ENCODE measurements around the gene HNF1A.
"Not testable (repeated sequence)": the region's sequence is repeated elsewhere in the genome, so short reads cannot be mapped to it uniquely, and the experiment has no call there.

The HNF1A gene, protein sequence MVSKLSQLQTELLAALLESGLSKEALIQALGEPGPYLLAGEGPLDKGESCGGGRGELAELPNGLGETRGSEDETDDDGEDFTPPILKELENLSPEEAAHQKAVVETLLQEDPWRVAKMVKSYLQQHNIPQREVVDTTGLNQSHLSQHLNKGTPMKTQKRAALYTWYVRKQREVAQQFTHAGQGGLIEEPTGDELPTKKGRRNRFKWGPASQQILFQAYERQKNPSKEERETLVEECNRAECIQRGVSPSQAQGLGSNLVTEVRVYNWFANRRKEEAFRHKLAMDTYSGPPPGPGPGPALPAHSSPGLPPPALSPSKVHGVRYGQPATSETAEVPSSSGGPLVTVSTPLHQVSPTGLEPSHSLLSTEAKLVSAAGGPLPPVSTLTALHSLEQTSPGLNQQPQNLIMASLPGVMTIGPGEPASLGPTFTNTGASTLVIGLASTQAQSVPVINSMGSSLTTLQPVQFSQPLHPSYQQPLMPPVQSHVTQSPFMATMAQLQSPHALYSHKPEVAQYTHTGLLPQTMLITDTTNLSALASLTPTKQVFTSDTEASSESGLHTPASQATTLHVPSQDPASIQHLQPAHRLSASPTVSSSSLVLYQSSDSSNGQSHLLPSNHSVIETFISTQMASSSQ

DNA sequence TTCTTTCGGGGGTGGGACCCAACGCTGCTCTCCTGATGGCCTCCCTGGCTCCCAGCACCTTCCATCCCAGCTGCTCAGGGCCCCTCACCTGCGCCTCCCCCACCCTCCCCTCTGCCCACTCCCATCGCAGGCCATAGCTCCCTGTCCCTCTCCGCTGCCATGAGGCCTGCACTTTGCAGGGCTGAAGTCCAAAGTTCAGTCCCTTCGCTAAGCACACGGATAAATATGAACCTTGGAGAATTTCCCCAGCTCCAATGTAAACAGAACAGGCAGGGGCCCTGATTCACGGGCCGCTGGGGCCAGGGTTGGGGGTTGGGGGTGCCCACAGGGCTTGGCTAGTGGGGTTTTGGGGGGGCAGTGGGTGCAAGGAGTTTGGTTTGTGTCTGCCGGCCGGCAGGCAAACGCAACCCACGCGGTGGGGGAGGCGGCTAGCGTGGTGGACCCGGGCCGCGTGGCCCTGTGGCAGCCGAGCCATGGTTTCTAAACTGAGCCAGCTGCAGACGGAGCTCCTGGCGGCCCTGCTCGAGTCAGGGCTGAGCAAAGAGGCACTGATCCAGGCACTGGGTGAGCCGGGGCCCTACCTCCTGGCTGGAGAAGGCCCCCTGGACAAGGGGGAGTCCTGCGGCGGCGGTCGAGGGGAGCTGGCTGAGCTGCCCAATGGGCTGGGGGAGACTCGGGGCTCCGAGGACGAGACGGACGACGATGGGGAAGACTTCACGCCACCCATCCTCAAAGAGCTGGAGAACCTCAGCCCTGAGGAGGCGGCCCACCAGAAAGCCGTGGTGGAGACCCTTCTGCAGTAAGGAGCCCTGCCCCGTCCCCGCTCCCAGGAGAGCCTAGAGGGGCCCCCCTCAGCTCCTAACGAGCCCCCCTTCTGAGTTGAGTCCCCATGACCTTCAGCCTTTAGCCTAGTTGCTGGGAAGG, at the start of gene HNF1A:
Gene HNF1A (plus strand): TSS at position 248 of the 924 bp plus-strand sequence. CDS start 226 bp downstream, at position 474.
- no peak for DNase-seq (ENCODE audit: low read depth)

DNA sequence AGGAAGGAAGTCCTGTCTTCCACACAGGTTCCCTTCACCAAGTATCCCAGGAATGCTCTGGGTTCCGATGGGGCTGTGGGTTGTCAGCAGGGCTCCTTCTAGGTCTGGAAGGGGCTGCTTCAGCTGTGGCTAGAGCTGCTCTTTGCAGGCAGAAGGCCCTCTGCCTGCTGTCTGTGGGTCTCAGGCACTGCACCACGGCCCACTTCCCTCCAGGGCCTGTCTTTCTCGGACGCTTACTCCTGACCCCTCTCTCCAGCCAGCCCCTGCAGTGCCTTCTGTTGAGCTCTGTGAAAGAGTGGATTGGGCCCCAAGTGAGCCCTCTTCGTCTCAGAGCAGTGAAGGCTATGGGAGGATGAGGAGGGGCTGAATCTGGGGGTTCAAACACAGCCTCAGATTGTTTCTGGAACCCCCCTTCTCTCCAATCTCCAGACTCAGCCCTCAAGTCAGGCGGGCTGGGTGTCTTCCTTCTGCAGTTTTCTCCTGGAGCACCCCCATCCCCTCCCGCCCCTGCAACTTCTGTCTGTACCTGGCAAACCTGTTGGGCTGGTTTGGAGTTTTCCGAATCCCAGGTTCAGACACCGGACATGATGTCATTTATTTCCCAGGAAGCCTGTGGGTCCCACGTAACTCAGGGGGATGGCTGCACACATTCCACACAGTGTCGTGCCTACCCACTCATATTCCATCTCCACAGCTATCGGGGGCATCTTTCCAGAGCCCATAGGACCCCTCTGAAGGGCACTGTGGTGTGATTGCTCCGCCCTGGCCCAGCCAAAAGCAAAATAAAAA, 49.3 kb upstream of the HNF1A start:
- no peak for DNase-seq (ENCODE audit: low read depth)

GRCh38 chr12:120930032-120930431, 48.3 kb upstream of the HNF1A start:
- no peak for DNase-seq (ENCODE audit: low read depth)

DNA sequence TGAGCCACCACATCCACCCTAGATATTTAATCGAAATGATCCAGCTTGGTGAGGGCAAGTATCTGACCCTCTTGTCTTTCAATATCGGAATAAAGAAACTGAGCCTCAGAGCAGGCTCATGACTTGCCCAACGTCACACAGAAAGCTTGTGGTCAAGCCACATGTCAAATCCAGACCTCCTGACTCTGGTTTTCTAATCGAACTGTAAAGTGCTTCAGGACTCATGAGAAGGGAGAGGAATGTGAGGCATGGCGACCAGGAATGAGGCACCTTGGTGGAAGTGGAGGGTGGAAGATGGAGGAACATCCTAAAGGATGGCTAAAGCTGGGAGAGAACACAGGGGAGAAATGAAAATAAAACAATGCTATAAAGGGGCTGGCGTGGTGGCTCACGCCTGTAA, 46.3 kb upstream of the HNF1A start:
- no peak for DNase-seq (ENCODE audit: low read depth)

DNA sequence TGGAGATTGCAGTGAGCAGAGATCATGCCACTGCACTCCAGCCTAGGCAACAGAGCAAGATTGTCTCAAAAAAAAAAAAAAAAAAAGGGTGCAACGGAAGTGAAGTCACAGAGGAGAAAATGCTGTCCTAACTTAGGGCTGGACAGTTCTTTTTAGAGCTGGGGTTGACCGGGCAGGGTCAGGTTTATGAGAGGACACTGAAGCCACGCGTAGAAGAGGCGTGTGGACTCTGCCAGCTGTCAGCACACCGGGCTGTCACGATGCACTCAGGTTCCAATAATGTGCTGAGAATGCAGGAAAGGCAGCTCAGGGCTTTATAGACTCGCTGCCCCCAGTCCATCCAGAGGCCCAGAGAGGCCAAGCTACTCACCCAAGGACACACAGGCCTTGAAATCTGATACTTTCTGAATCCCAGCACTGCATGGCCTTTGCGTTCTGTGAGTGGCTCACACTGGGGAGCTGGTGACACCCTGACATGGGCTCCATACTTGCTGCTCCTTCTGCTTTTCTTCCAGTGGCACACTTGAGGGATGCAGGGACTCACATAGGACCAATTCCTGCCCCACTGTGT, 45.3 kb upstream of the HNF1A start:
- no peak for DNase-seq (ENCODE audit: low read depth)

- no peak for DNase-seq (ENCODE audit: low read depth)
These were observed 44.6 kb upstream of the HNF1A start for GRCh38 chr12:120933786-120934185.

- DNase-seq (ENCODE audit: low read depth), result no peak
These were observed 42.1 kb upstream of the HNF1A start for GRCh38 chr12:120936197-120936596.

GRCh38 chr12:120938496-120938895, 39.8 kb upstream of the HNF1A start:
- no peak for DNase-seq (ENCODE audit: low read depth)

- DNase-seq (ENCODE audit: low read depth), result no peak
These were observed 38.8 kb upstream of the HNF1A start for GRCh38 chr12:120939523-120939922.

GRCh38 chr12:120940006-120940405, 38.3 kb upstream of the HNF1A start:
- DNase-seq (ENCODE audit: low read depth), result no peak

- DNase-seq (ENCODE audit: low read depth), result no peak
These were observed 37.5 kb upstream of the HNF1A start for GRCh38 chr12:120940799-120941198.

DNA sequence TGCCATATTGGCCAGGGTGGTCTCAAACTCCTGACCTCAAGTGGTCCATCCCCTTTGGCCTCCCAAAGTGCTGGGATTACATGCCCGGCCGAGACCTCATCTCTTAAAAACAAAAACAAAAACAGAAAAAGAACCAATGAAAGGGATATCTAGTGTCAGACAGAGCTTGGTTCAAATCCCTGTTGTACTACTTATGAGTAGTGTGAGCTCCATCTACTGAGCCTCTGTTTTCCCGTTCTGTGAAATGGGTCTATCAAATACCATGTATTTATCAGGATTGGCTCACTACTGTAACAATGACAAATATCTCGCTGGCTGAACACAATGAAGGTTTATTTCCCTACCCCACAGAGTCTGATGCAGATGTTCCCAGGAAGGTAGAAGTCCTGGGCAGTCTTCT, 36.9 kb upstream of the HNF1A start:
- no peak for DNase-seq (ENCODE audit: low read depth)

DNA sequence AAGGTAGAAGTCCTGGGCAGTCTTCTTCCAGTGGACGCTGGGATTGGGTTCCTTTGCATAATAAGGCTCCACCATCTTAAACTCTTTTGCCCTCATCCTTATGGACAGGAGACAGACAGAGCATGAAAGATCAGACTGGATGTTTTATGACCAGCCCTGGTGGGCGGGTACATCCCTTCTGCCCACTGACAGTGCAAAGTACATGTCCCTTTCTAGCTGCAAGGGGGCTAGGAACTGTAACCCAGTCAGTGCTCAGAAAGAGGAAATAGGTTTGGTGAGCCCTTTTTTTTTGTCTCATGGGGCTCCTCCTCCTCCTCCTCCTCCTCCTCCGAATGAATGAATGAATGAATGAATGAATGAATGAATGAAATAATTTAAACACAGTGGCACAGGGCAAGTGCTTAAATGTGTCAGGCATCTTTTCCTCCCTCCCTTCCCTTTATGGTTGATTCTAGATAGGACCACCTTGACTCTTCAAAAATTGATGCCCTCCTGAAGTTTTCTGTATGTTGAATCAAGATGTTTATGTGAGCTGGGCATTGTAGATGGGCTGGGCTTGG, 36.4 kb upstream of the HNF1A start:
- DNase-seq (ENCODE audit: low read depth), result no peak

DNA sequence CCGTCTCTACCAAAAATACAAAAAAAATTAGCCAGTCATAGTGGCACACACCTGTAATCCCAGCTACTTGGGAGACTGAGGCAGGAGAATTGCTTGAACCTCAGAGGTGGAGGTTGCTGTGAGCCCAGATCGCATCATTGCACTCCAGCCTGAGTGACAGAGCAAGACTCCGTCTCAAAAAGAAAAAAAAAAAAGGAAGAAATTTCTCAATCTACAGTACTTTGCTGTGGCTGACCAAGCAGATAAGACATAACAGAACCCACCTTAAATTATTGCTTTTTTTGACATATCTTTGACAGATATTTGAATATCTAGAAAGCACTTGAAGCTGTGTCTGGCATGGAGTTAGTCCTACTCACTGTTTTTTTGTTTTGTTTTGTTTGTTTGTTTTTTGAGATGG, 34.9 kb upstream of the HNF1A start:
- no peak for DNase-seq (ENCODE audit: low read depth)

DNA sequence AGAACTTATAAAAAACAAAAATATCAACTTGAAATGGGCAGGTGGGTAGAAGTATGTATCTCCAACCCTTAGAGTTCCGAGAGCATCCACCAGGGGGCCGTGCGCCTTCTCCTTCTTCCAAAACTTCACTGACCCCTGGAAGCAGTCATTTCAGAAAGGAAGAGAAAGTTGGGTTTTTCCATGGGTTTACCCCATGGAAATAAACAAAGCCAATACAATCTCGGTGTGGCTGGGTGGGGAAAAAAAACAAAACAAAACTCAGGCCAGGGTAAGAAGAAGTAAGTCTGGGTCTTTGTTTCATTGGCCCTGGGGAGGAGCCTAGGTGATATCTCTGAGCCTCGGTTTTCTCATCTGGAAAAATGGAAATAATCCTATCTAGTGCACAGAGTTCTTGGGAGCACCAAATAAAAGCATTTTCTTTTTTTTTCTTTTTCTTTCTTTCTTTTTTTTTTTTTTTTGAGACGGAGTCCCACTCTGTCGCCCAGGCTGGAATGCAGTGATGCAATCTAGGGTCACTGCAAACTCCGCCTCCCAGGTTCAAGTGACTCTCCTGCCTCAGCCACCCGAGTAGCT, 33.6 kb upstream of the HNF1A start:
- DNase-seq (ENCODE audit: low read depth), result peak; percentile 54

- DNase-seq (ENCODE audit: low read depth), result not testable (repeated sequence)
These were observed 32.8 kb upstream of the HNF1A start for GRCh38 chr12:120945516-120945915.

DNA sequence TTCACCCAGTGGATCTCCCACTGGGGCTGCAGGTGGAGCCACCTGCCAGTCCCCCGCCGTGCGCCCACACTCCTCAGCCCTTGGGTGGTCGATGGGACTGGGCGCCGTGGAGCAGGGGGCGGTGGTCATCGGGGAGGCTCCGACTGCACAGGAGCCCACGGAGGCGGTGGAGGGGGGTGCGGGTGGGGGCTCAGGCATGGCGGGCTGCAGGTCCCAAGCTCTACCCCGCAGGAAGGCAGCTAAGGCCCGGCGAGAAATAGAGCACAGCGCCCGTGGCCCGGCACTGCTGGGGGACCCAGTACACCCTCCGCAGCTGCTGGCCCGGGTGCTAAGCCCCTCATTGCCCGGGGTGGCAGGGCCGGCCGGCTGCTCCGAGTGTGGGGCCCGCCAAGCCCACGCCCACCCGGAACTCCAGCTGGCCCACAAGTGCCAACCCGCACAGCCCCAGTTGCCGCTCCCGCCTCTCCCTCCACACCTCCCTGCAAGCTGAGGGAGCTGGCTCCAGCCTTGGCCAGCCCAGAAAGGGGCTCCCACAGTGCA, 28.0 kb upstream of the HNF1A start:
- not testable (repeated sequence) for DNase-seq (ENCODE audit: low read depth)

GRCh38 chr12:120950807-120951206, 27.5 kb upstream of the HNF1A start:
- no peak for DNase-seq (ENCODE audit: low read depth)

- no peak for DNase-seq (ENCODE audit: low read depth)
These were observed 23.1 kb upstream of the HNF1A start for GRCh38 chr12:120955232-120955631.

- DNase-seq (ENCODE audit: low read depth), result no peak
These were observed 21.6 kb upstream of the HNF1A start for GRCh38 chr12:120956579-120957300.
